ENCODE data around the gene RMND5B. TPM values are rescaled to one million over a fixed set of nuclear protein-coding genes. Genes with fewer than 3 reads are reported as not detected.

Gene RMND5B
- total RNA-seq, 2 experiments from 2014 or later = 12.0 to 13.8 TPM

DNA sequence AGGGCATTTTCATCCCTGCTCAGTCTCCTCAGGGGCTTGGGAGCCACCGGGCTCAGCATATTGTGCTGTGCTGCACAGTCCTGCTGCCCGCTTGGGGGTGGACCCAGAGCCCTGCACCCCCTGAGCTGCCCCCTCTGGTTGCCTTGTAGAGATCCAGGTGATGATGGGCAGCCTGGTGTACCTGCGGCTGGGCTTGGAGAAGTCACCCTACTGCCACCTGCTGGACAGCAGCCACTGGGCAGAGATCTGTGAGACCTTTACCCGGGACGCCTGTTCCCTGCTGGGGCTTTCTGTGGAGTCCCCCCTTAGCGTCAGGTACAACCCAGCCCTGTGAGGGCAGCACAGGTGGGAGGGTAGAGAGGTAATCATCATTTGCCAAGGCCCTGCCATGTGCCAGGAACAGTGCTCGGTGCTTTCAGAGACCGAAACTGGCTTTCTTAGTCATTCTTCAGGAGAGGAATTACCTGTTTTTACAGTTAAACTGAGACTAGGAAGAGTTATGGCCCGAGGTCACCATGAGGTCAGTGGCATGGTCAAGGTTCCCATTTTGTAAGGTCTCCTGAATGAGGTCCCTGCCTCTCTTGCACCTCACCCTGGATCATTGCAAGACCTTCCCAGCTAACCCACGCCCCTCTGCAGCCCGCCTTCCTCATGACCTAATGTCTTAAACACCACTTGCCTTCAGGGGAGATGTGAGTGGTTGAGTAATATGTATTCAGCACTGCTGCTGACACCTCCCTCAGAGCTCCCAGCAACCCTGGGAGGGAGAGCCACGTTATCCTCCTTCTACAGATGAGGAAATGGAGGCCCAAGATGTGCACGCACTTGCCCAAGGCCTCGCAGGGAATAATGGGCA lies 15.4 kb downstream of the RMND5B start:
- DNase-seq (peak; percentile 65 to 86 (median 72)), ATAC-seq (ENCODE audit: poor library complexity) (peak; percentile 92)
- peak overlapping the region; percentile 36 for H3K27ac Mint-ChIP-seq
- POLR2A ChIA-PET = interaction anchor here (1.1 to 1.8 kb wide), 4 partner anchors 15 to 70 kb away, joined by 3 to 8 read pairs (median 6); partner anchors contain the start of gene RMND5B
- no peaks in the 10 kb centered on the region for H3K4me1 Mint-ChIP-seq (ENCODE audit: low read depth)
- Histone ChIP-seq H3K9me3 (ENCODE audit: control insufficient read depth in 1 of 2, insufficient read depth in 1 of 2, low read length in 2 of 2) (no peaks in the 10 kb centered on the region), H3K27ac (ENCODE audit: low read depth in 1 of 2, low read length in 2 of 2) (no peak overlapping the region), H3K27me3 (ENCODE audit: control insufficient read depth in 1 of 2, insufficient read depth in 2 of 2, low read length in 2 of 2) (no peaks in the 10 kb centered on the region), H3K4me3 (ENCODE audit: low read length) (no peak overlapping the region), H3K36me3 (ENCODE audit: insufficient read depth, low read length) (peaks cover 87% of the 10 kb centered on the region), H3K4me1 (ENCODE audit: insufficient read depth, low read length) (peaks cover 15% of the 10 kb centered on the region)
- no peaks in the 10 kb centered on the region for H3K9me3 Mint-ChIP-seq
- CTCF ChIA-PET = interaction anchor here (1.0 to 3.4 kb wide), 6 partner anchors 23 to 73 kb away, joined by 3 to 15 read pairs (median 5); no protein-coding TSS in a partner anchor
- peaks cover 93% of the 10 kb centered on the region for H3K36me3 Mint-ChIP-seq (ENCODE audit: low read depth)
- intact Hi-C loops (cut with DNase I, micrococcal nuclease) = loop anchor here (1.0 to 5.0 kb wide), 5 partner anchors 18 to 70 kb away; partner anchors contain the start of gene N4BP3 (in 1 of the 2)
- peak; percentile 78 for TF ChIP-seq CTCF (IDR thresholded peaks at IDR 0.05)
- no peaks in the 10 kb centered on the region for H3K27me3 Mint-ChIP-seq
- no peak overlapping the region for H3K4me3 Mint-ChIP-seq

GRCh38 chr5:178147406-178147805 lies 16.6 kb downstream of the RMND5B start:
- no peaks in the 10 kb centered on the region for H3K27me3 ChIP-seq (ENCODE audit: control insufficient read depth in 1 of 2, insufficient read depth in 2 of 2, low read length in 2 of 2)
- ChIA-PET POLR2A (no interaction called here), CTCF (interaction anchor here (2.7 kb wide), 1 partner anchor 72 kb away, joined by 14 read pairs; no protein-coding TSS in a partner anchor)
- no peak overlapping the region for H3K27ac Mint-ChIP-seq
- H3K27ac ChIP-seq (ENCODE audit: low read depth in 1 of 2, low read length in 2 of 2) = no peak overlapping the region
- H3K36me3 ChIP-seq (ENCODE audit: insufficient read depth, low read length) = peaks cover 86% of the 10 kb centered on the region
- no peaks in the 10 kb centered on the region for H3K27me3 Mint-ChIP-seq
- H3K4me1 ChIP-seq (ENCODE audit: insufficient read depth, low read length) = peaks cover 26% of the 10 kb centered on the region
- H3K36me3 Mint-ChIP-seq (ENCODE audit: low read depth) = peaks cover 92% of the 10 kb centered on the region
- no peak overlapping the region for H3K4me3 ChIP-seq (ENCODE audit: low read length)
- DNase-seq (no peak), ATAC-seq (ENCODE audit: poor library complexity) (no peak)
- no peak overlapping the region for H3K4me3 Mint-ChIP-seq
- TF ChIP-seq CTCF (IDR thresholded peaks at IDR 0.05) = no peak
- intact Hi-C loops (cut with DNase I, micrococcal nuclease) = loop anchor here (2.0 to 5.0 kb wide), 2 partner anchors 27 to 35 kb away; partner anchors contain the start of gene N4BP3 (in 1 of the 2)
- H3K4me1 Mint-ChIP-seq (ENCODE audit: low read depth) = peaks cover 9% of the 10 kb centered on the region
- H3K9me3 Mint-ChIP-seq = no peaks in the 10 kb centered on the region
- H3K9me3 ChIP-seq (ENCODE audit: control insufficient read depth in 1 of 2, insufficient read depth in 1 of 2, low read length in 2 of 2) = no peaks in the 10 kb centered on the region

GRCh38 chr5:178149199-178149932 lies 18.6 kb downstream of the RMND5B start:
- Histone ChIP-seq H3K4me1 (ENCODE audit: insufficient read depth, low read length) (peaks cover 40% of the 10 kb centered on the region), H3K9me3 (ENCODE audit: control insufficient read depth in 1 of 2, insufficient read depth in 1 of 2, low read length in 2 of 2) (no peaks in the 10 kb centered on the region), H3K27ac (ENCODE audit: low read depth in 1 of 2, low read length in 2 of 2) (no peak overlapping the region), H3K27me3 (ENCODE audit: control insufficient read depth in 1 of 2, insufficient read depth in 2 of 2, low read length in 2 of 2) (no peaks in the 10 kb centered on the region), H3K36me3 (ENCODE audit: insufficient read depth, low read length) (peaks cover 69% of the 10 kb centered on the region), H3K4me3 (ENCODE audit: low read length) (no peak overlapping the region)
- ATAC-seq (ENCODE audit: poor library complexity) (no peak), DNase-seq (no peak)
- H3K27me3 Mint-ChIP-seq = no peaks in the 10 kb centered on the region
- peaks cover 78% of the 10 kb centered on the region for H3K36me3 Mint-ChIP-seq (ENCODE audit: low read depth)
- peaks cover 24% of the 10 kb centered on the region for H3K4me1 Mint-ChIP-seq (ENCODE audit: low read depth)
- no peaks in the 10 kb centered on the region for H3K9me3 Mint-ChIP-seq
- POLR2A ChIA-PET = interaction anchor here (0.6 to 0.9 kb wide), 2 partner anchors 28 to 696 kb away, joined by 3 read pairs; no protein-coding TSS in a partner anchor
- CTCF ChIA-PET = interaction anchor here (0.8 to 1.7 kb wide), 2 partner anchors 29 to 73 kb away, joined by 4 to 9 read pairs (median 7); no protein-coding TSS in a partner anchor
- H3K27ac Mint-ChIP-seq = no peak overlapping the region
- H3K4me3 Mint-ChIP-seq = no peak overlapping the region
- intact Hi-C loops (cut with DNase I, micrococcal nuclease) = loop anchor here in 1 of 2 experiments (5.0 kb wide), 1 partner anchor 37 kb away; the partner anchor contains the start of gene N4BP3
- TF ChIP-seq CTCF (IDR thresholded peaks at IDR 0.05) = no peak

All from CD4-positive, alpha-beta T cell (primary cell).